Effector memory CD8-positive, alpha-beta T cell (primary cell): ENCODE results near the gene MCUR1.
A peak's percentile ranks its signal among the peaks of the same experiment; 100 is the strongest.
"Not testable (repeated sequence)": the region's sequence is repeated elsewhere in the genome, so short reads cannot be mapped to it uniquely, and the experiment has no call there.

Source experiments
- ATAC-seq: fragments of 150-1000 bp; cut with Tn5 transposase; replicated peaks from 2 replicates; pipeline ENCODE4 v1.10.0; 2021; ENCODE audit warnings: mild to moderate bottlenecking, moderate library complexity
- DNase-seq, 3 experiments: peaks; one replicate each; pipeline ENCODE4 v3.0.0; 2021
- H3K27ac Mint-ChIP-seq, 2 donors: one replicate each; pipeline ENCODE4 v1.8.0; 2022; ENCODE audit warnings: mild to moderate bottlenecking in 2 of 2, mixed read lengths in 2 of 2, moderate library complexity in 2 of 2
- H3K27me3 Mint-ChIP-seq, 2 donors: one replicate each; pipeline ENCODE4 v1.8.0; 2022; ENCODE audit warnings: mixed read lengths in 2 of 2
- H3K36me3 Mint-ChIP-seq: one replicate; pipeline ENCODE4 v1.8.0; 2022; ENCODE audit warnings: mild to moderate bottlenecking, moderate library complexity, mixed read lengths; ENCODE audit not compliant: insufficient read depth
- H3K4me1 Mint-ChIP-seq, 2 donors: one replicate each; pipeline ENCODE4 v1.8.0; 2022; ENCODE audit warnings: low read depth in 2 of 2, mixed read lengths in 2 of 2
- H3K4me3 Mint-ChIP-seq, 2 donors: one replicate each; pipeline ENCODE4 v1.8.0; 2022; ENCODE audit warnings: mild to moderate bottlenecking in 2 of 2, mixed read lengths in 2 of 2, moderate library complexity in 2 of 2
- H3K9me3 Mint-ChIP-seq, 2 donors: one replicate each; pipeline ENCODE4 v1.8.0; 2022; ENCODE audit warnings: mixed read lengths in 2 of 2
- total RNA-seq, 9 experiments: gene quantifications; one replicate each; lab custom pipeline; 2026; lab: John Stamatoyannopoulos, UW

Gene MCUR1
- total RNA-seq = 11.4 to 58.1 (median 29.6) reads per million in 9 experiments

GRCh38 chr6:13814176-13814937, at the start of gene MCUR1:
Gene MCUR1, minus strand, starts transcription at chr6:13814557. Its CDS starts 128 bp downstream, at chr6:13814429.
- ATAC-seq (peak; percentile 86), DNase-seq (peak; percentile 65 to 75 (median 69))

GRCh38 chr6:13863699-13864155, 49.4 kb upstream of the MCUR1 start:
- Mint-ChIP-seq H3K4me3 (no peak overlapping the region), H3K27ac (no peak overlapping the region), H3K9me3 (no peaks in the 10 kb centered on the region), H3K27me3 (peaks cover 54 to 69% of the 10 kb centered on the region in 2 donors), H3K36me3 (no peaks in the 10 kb centered on the region), H3K4me1 (no peaks in the 10 kb centered on the region)
- ATAC-seq = no peak
- DNase-seq = no peak

More at GRCh38 chr6:13814176-13814937, at the start of gene MCUR1:
- Mint-ChIP-seq H3K9me3 (no peaks in the 10 kb centered on the region), H3K27me3 (no peaks in the 10 kb centered on the region), H3K4me3 (peak within 1 kb of the TSS; percentile 85 to 86), H3K4me1 (peaks cover 30 to 31% of the 10 kb centered on the region in 2 donors), H3K27ac (peak within 1 kb of the TSS; percentile 51 to 75), H3K36me3 (peaks cover 10% of the 10 kb centered on the region)

GRCh38 chr6:13860556-13861185, 46.3 kb upstream of the MCUR1 start:
- DNase-seq, H3K9me3 Mint-ChIP-seq, H3K36me3 Mint-ChIP-seq, H3K27ac Mint-ChIP-seq, H3K4me1 Mint-ChIP-seq, ATAC-seq: not testable (repeated sequence)
- Mint-ChIP-seq H3K27me3 (peaks cover 51 to 58% of the 10 kb centered on the region in 2 donors), H3K4me3 (peak overlapping the region in 1 of 2 donors; percentile 40)

DNA sequence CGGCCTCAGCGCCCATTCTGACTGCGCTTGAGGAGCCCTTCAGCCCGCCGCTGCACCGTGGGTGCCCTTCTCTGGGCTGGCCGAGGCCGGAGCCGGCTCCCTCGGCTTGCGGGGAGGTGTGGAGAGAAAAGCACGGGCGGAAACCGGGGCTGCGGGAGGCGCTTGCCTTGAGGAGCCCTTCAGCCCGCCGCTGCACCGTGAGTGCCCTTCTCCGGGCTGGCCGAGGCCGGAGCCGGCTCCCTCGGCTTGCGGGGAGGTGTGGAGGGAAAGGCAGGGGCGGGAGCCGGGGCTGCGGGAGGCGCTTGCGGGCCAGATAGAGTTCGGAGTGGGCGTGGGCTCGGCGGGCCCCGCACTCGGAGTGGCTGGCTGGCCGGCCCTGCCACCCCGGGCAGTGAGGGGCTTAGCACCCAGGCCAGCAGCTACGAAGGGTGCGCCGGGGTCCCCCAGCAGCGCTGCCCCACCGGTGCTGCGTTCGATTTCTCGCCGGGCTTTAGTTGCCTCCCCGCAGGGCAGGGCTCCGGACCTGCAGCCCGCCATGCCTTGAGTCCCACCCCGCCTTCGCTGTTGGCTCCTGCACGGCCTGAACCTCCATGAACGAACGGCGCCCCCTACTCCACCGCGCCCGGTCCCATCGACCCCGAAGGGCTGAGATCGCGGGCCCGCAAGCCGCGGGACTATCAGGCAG, 45.7 kb upstream of the MCUR1 start:
- peak overlapping the region in 1 of 2 donors; percentile 40 for H3K4me3 Mint-ChIP-seq
- H3K27ac Mint-ChIP-seq = no peak overlapping the region
- DNase-seq (no peak), ATAC-seq (no peak)
- no peaks in the 10 kb centered on the region for H3K9me3 Mint-ChIP-seq
- peaks cover 53 to 60% of the 10 kb centered on the region in 2 donors for H3K27me3 Mint-ChIP-seq
- no peaks in the 10 kb centered on the region for H3K4me1 Mint-ChIP-seq
- no peaks in the 10 kb centered on the region for H3K36me3 Mint-ChIP-seq

GRCh38 chr6:13854716-13855250, 40.4 kb upstream of the MCUR1 start:
- Mint-ChIP-seq H3K4me1 (no peaks in the 10 kb centered on the region), H3K4me3 (no peak overlapping the region), H3K27me3 (peaks cover 38 to 59% of the 10 kb centered on the region in 2 donors), H3K9me3 (no peaks in the 10 kb centered on the region), H3K36me3 (peaks cover 2% of the 10 kb centered on the region), H3K27ac (no peak overlapping the region)
- ATAC-seq (no peak), DNase-seq (no peak)

- ATAC-seq (no peak), DNase-seq (no peak)
- Mint-ChIP-seq H3K27ac (no peak overlapping the region), H3K9me3 (no peaks in the 10 kb centered on the region), H3K36me3 (peaks cover 2% of the 10 kb centered on the region), H3K4me3 (no peak overlapping the region), H3K27me3 (peaks cover 30 to 63% of the 10 kb centered on the region in 2 donors), H3K4me1 (no peaks in the 10 kb centered on the region)
These were observed 39.5 kb upstream of the MCUR1 start for GRCh38 chr6:13853871-13854270.

- Mint-ChIP-seq H3K9me3 (no peaks in the 10 kb centered on the region), H3K27me3 (peaks cover 35 to 72% of the 10 kb centered on the region in 2 donors), H3K4me3 (no peak overlapping the region), H3K27ac (no peak overlapping the region), H3K36me3 (peaks cover 2% of the 10 kb centered on the region), H3K4me1 (no peaks in the 10 kb centered on the region)
- no peak for DNase-seq
- ATAC-seq = no peak
These were observed 37.4 kb upstream of the MCUR1 start for GRCh38 chr6:13851803-13852202.

DNA sequence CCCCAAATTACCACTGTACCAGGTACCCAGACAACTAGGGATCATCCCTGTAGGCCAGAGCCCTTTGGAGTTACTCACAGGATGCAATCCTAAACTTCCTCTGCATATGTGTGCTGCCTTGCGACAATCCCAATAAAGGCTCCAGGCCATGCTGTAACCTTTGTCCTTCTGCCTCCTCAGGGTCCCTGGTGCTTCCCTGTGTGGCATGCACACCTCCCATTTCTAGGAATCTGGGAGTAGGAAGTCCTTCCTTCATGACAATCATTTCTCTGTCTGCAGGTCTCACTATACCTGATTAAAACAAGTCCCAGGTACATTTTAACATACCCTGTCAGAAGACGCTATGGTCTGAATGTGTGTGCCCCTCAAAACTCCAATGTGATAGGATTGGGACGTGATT, 37.0 kb upstream of the MCUR1 start:
- Mint-ChIP-seq H3K36me3 (peaks cover 2% of the 10 kb centered on the region), H3K4me3 (no peak overlapping the region), H3K27ac (no peak overlapping the region), H3K9me3 (no peaks in the 10 kb centered on the region), H3K27me3 (peaks cover 35 to 76% of the 10 kb centered on the region in 2 donors), H3K4me1 (no peaks in the 10 kb centered on the region)
- ATAC-seq = no peak
- no peak for DNase-seq

GRCh38 chr6:13850690-13851089, 36.3 kb upstream of the MCUR1 start:
- DNase-seq, H3K4me3 Mint-ChIP-seq, ATAC-seq, H3K4me1 Mint-ChIP-seq, H3K27ac Mint-ChIP-seq, H3K36me3 Mint-ChIP-seq, H3K9me3 Mint-ChIP-seq: not testable (repeated sequence)
- H3K27me3 Mint-ChIP-seq = peaks cover 35 to 76% of the 10 kb centered on the region in 2 donors

DNA sequence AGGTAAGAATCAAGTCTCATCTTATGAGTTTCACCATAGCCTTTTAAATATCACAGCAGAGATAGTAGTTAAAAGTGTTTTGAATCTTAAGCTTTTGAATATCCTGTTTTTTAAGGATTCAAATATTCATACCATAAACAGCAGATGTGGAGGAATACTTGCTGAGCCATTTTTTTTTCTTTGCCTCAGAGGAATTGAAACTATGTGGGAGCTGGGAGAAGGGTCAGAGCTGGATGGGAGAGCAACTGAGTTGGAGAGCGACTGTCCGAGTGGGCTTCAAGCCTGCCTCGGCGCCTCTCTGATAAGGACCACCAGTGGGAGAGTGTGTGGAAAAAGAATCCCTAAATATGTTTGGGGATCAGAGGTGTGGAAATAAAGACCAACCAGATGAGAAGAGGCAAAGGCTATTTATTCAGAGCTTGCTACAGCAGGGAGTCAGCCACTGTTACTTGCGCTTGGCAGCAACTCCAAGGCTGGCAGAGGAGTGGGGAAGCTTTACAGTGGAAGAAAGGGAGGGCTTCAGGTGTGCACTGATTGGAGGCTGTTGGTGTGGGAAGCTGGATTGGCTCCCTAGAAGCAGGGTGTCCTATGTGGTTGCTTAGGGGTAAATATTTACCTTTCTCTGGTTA, 34.3 kb upstream of the MCUR1 start:
- peaks cover 23 to 55% of the 10 kb centered on the region in 2 donors for H3K27me3 Mint-ChIP-seq
- DNase-seq (no peak), ATAC-seq (no peak)
- peaks cover 2% of the 10 kb centered on the region for H3K36me3 Mint-ChIP-seq
- no peak overlapping the region for H3K27ac Mint-ChIP-seq
- no peaks in the 10 kb centered on the region for H3K9me3 Mint-ChIP-seq
- no peak overlapping the region for H3K4me3 Mint-ChIP-seq
- H3K4me1 Mint-ChIP-seq = no peaks in the 10 kb centered on the region

GRCh38 chr6:13847326-13848050, 33.1 kb upstream of the MCUR1 start:
- H3K4me1 Mint-ChIP-seq = no peaks in the 10 kb centered on the region
- H3K4me3 Mint-ChIP-seq = no peak overlapping the region
- ATAC-seq (no peak), DNase-seq (no peak)
- peaks cover 16 to 44% of the 10 kb centered on the region in 2 donors for H3K27me3 Mint-ChIP-seq
- H3K36me3 Mint-ChIP-seq = peaks cover 2% of the 10 kb centered on the region
- H3K27ac Mint-ChIP-seq = no peak overlapping the region
- H3K9me3 Mint-ChIP-seq = no peaks in the 10 kb centered on the region

- H3K4me1 Mint-ChIP-seq = no peaks in the 10 kb centered on the region
- H3K27me3 Mint-ChIP-seq = peaks cover 21 to 37% of the 10 kb centered on the region in 2 donors
- no peak overlapping the region for H3K27ac Mint-ChIP-seq
- H3K4me3 Mint-ChIP-seq = no peak overlapping the region
- no peak for ATAC-seq
- H3K9me3 Mint-ChIP-seq = no peaks in the 10 kb centered on the region
- DNase-seq = no peak
- peaks cover 2% of the 10 kb centered on the region for H3K36me3 Mint-ChIP-seq
These were observed 32.5 kb upstream of the MCUR1 start for GRCh38 chr6:13846841-13847240.
